HPDE6-E6E7 (cell line): Measurements from ENCODE around the gene SMIM13.

Experiments used
- DNase-seq: peaks from one replicate; pipeline ENCODE4 v3.0.0; 2011; ENCODE audit warnings: missing footprints; ENCODE audit errors: extremely low spot score

Gene SMIM13

GRCh38 chr6:11153447-11153846 lies 59.8 kb downstream of the SMIM13 start:
- DNase-seq, result no peak

GRCh38 chr6:11155589-11155988 lies 62.0 kb downstream of the SMIM13 start:
- DNase-seq, result no peak

- no peak for DNase-seq
These were observed 66.6 kb downstream of the SMIM13 start for GRCh38 chr6:11160199-11160598.

- DNase-seq, result no peak
These were observed 67.7 kb downstream of the SMIM13 start for GRCh38 chr6:11161031-11161956.

- DNase-seq, result no peak
These were observed 68.6 kb downstream of the SMIM13 start for GRCh38 chr6:11162262-11162661.

- DNase-seq, result no peak
These were observed 70.3 kb downstream of the SMIM13 start for GRCh38 chr6:11163932-11164331.

GRCh38 chr6:11164717-11165646 lies 71.3 kb downstream of the SMIM13 start:
- no peak for DNase-seq

- DNase-seq, result no peak
These were observed 73.3 kb downstream of the SMIM13 start for GRCh38 chr6:11166948-11167347.

GRCh38 chr6:11168091-11168635 lies 74.5 kb downstream of the SMIM13 start:
- DNase-seq, result no peak

GRCh38 chr6:11171952-11172351 lies 78.3 kb downstream of the SMIM13 start:
- DNase-seq, result no peak

GRCh38 chr6:11172501-11173327 lies 79.1 kb downstream of the SMIM13 start:
- DNase-seq, result no peak

GRCh38 chr6:11174242-11174611 lies 80.6 kb downstream of the SMIM13 start:
- DNase-seq, result no peak

GRCh38 chr6:11177271-11177670 lies 83.6 kb downstream of the SMIM13 start:
- no peak for DNase-seq

- DNase-seq, result no peak
These were observed 85.4 kb downstream of the SMIM13 start for GRCh38 chr6:11179088-11179418.

GRCh38 chr6:11179419-11180202 lies 86.0 kb downstream of the SMIM13 start:
- DNase-seq, result no peak

GRCh38 chr6:11181478-11182136 lies 88.0 kb downstream of the SMIM13 start:
- DNase-seq, result no peak

- DNase-seq, result no peak
These were observed 90.2 kb downstream of the SMIM13 start for GRCh38 chr6:11183761-11184362.

GRCh38 chr6:11185204-11185842 lies 91.7 kb downstream of the SMIM13 start:
- DNase-seq, result no peak

- no peak for DNase-seq
These were observed 93.7 kb downstream of the SMIM13 start for GRCh38 chr6:11187301-11187700.
